ENCODE measurements around the gene ARSA.

ARSA gene

GRCh38 chr22:50587407-50587806 is 40.5 kb downstream of the ARSA start:
- Histone ChIP-seq H3K4me1 (ENCODE audit: control insufficient read depth, insufficient read depth, low read length, poor library complexity, severe bottlenecking) (peaks cover 7% of the 10 kb centered on the region), H3K36me3 (ENCODE audit: control insufficient read depth, insufficient read depth, low read length) (no peaks in the 10 kb centered on the region), H3K27me3 (replicated peaks; ENCODE audit: control insufficient read depth, insufficient read depth, low read length, poor library complexity, severe bottlenecking) (no peaks in the 10 kb centered on the region), H3K27ac (ENCODE audit: insufficient read depth, low read length, poor library complexity, severe bottlenecking) (no peak overlapping the region), H3K4me3 (ENCODE audit: insufficient read depth, low read depth, low read length, poor library complexity, severe bottlenecking) (no peak overlapping the region), H3K9me3 (ENCODE audit: control insufficient read depth, low read length) (no peaks in the 10 kb centered on the region)
- no peak for DNase-seq

GRCh38 chr22:50586416-50586815 is 41.5 kb downstream of the ARSA start:
- no peaks in the 10 kb centered on the region for H3K27me3 ChIP-seq (replicated peaks; ENCODE audit: control insufficient read depth, insufficient read depth, low read length, poor library complexity, severe bottlenecking)
- no peak overlapping the region for H3K27ac ChIP-seq (ENCODE audit: insufficient read depth, low read length, poor library complexity, severe bottlenecking)
- DNase-seq = no peak
- peaks cover 15% of the 10 kb centered on the region for H3K4me1 ChIP-seq (ENCODE audit: control insufficient read depth, insufficient read depth, low read length, poor library complexity, severe bottlenecking)
- no peaks in the 10 kb centered on the region for H3K9me3 ChIP-seq (ENCODE audit: control insufficient read depth, low read length)
- H3K4me3 ChIP-seq (ENCODE audit: insufficient read depth, low read depth, low read length, poor library complexity, severe bottlenecking) = no peak overlapping the region
- H3K36me3 ChIP-seq (ENCODE audit: control insufficient read depth, insufficient read depth, low read length) = no peaks in the 10 kb centered on the region

GRCh38 chr22:50585781-50586180 is 42.2 kb downstream of the ARSA start:
- no peaks in the 10 kb centered on the region for H3K27me3 ChIP-seq (replicated peaks; ENCODE audit: control insufficient read depth, insufficient read depth, low read length, poor library complexity, severe bottlenecking)
- no peak for DNase-seq
- peaks cover 20% of the 10 kb centered on the region for H3K4me1 ChIP-seq (ENCODE audit: control insufficient read depth, insufficient read depth, low read length, poor library complexity, severe bottlenecking)
- H3K4me3 ChIP-seq (ENCODE audit: insufficient read depth, low read depth, low read length, poor library complexity, severe bottlenecking) = no peak overlapping the region
- no peaks in the 10 kb centered on the region for H3K9me3 ChIP-seq (ENCODE audit: control insufficient read depth, low read length)
- no peak overlapping the region for H3K27ac ChIP-seq (ENCODE audit: insufficient read depth, low read length, poor library complexity, severe bottlenecking)
- no peaks in the 10 kb centered on the region for H3K36me3 ChIP-seq (ENCODE audit: control insufficient read depth, insufficient read depth, low read length)

GRCh38 chr22:50585238-50585637 is 42.7 kb downstream of the ARSA start:
- Histone ChIP-seq H3K4me1 (ENCODE audit: control insufficient read depth, insufficient read depth, low read length, poor library complexity, severe bottlenecking) (peaks cover 20% of the 10 kb centered on the region), H3K9me3 (ENCODE audit: control insufficient read depth, low read length) (no peaks in the 10 kb centered on the region), H3K4me3 (ENCODE audit: insufficient read depth, low read depth, low read length, poor library complexity, severe bottlenecking) (no peak overlapping the region), H3K36me3 (ENCODE audit: control insufficient read depth, insufficient read depth, low read length) (peaks cover 2% of the 10 kb centered on the region), H3K27ac (ENCODE audit: insufficient read depth, low read length, poor library complexity, severe bottlenecking) (no peak overlapping the region), H3K27me3 (replicated peaks; ENCODE audit: control insufficient read depth, insufficient read depth, low read length, poor library complexity, severe bottlenecking) (no peaks in the 10 kb centered on the region)
- DNase-seq = no peak

GRCh38 chr22:50584106-50585096 is 43.6 kb downstream of the ARSA start:
- Histone ChIP-seq H3K27me3 (replicated peaks; ENCODE audit: control insufficient read depth, insufficient read depth, low read length, poor library complexity, severe bottlenecking) (no peaks in the 10 kb centered on the region), H3K4me1 (ENCODE audit: control insufficient read depth, insufficient read depth, low read length, poor library complexity, severe bottlenecking) (peaks cover 20% of the 10 kb centered on the region), H3K4me3 (ENCODE audit: insufficient read depth, low read depth, low read length, poor library complexity, severe bottlenecking) (no peak overlapping the region), H3K27ac (ENCODE audit: insufficient read depth, low read length, poor library complexity, severe bottlenecking) (no peak overlapping the region), H3K36me3 (ENCODE audit: control insufficient read depth, insufficient read depth, low read length) (peaks cover 8% of the 10 kb centered on the region), H3K9me3 (ENCODE audit: control insufficient read depth, low read length) (no peaks in the 10 kb centered on the region)
- no peak for DNase-seq

- DNase-seq = no peak
- Histone ChIP-seq H3K27ac (ENCODE audit: insufficient read depth, low read length, poor library complexity, severe bottlenecking) (peak overlapping the region; percentile 90), H3K4me1 (ENCODE audit: control insufficient read depth, insufficient read depth, low read length, poor library complexity, severe bottlenecking) (peaks cover 20% of the 10 kb centered on the region), H3K27me3 (replicated peaks; ENCODE audit: control insufficient read depth, insufficient read depth, low read length, poor library complexity, severe bottlenecking) (no peaks in the 10 kb centered on the region), H3K36me3 (ENCODE audit: control insufficient read depth, insufficient read depth, low read length) (peaks cover 11% of the 10 kb centered on the region), H3K4me3 (ENCODE audit: insufficient read depth, low read depth, low read length, poor library complexity, severe bottlenecking) (peak overlapping the region; percentile 58), H3K9me3 (ENCODE audit: control insufficient read depth, low read length) (no peaks in the 10 kb centered on the region)
Measured at GRCh38 chr22:50583294-50583861, 44.6 kb downstream of the ARSA start.

- Histone ChIP-seq H3K36me3 (ENCODE audit: control insufficient read depth, insufficient read depth, low read length) (peaks cover 11% of the 10 kb centered on the region), H3K9me3 (ENCODE audit: control insufficient read depth, low read length) (no peaks in the 10 kb centered on the region), H3K4me1 (ENCODE audit: control insufficient read depth, insufficient read depth, low read length, poor library complexity, severe bottlenecking) (peaks cover 21% of the 10 kb centered on the region), H3K4me3 (ENCODE audit: insufficient read depth, low read depth, low read length, poor library complexity, severe bottlenecking) (peak within 1 kb of the TSS; percentile 58), H3K27me3 (replicated peaks; ENCODE audit: control insufficient read depth, insufficient read depth, low read length, poor library complexity, severe bottlenecking) (no peaks in the 10 kb centered on the region), H3K27ac (ENCODE audit: insufficient read depth, low read length, poor library complexity, severe bottlenecking) (peak within 1 kb of the TSS; percentile 90)
- peak; percentile 94 to 98 (median 97) for DNase-seq
Measured at GRCh38 chr22:50582493-50583293, 45.3 kb downstream of the ARSA start, which contains the start of gene CHKB. Gene CHKB (minus strand): TSS chr22:50582849. CDS start chr22:50582781, 68 bp downstream.

GRCh38 chr22:50581950-50582492 is 45.9 kb downstream of the ARSA start:
- H3K4me3 ChIP-seq (ENCODE audit: insufficient read depth, low read depth, low read length, poor library complexity, severe bottlenecking) = peak overlapping the region; percentile 58
- DNase-seq = no peak
- peaks cover 11% of the 10 kb centered on the region for H3K36me3 ChIP-seq (ENCODE audit: control insufficient read depth, insufficient read depth, low read length)
- H3K4me1 ChIP-seq (ENCODE audit: control insufficient read depth, insufficient read depth, low read length, poor library complexity, severe bottlenecking) = peaks cover 24% of the 10 kb centered on the region
- no peaks in the 10 kb centered on the region for H3K27me3 ChIP-seq (replicated peaks; ENCODE audit: control insufficient read depth, insufficient read depth, low read length, poor library complexity, severe bottlenecking)
- H3K9me3 ChIP-seq (ENCODE audit: control insufficient read depth, low read length) = no peaks in the 10 kb centered on the region
- H3K27ac ChIP-seq (ENCODE audit: insufficient read depth, low read length, poor library complexity, severe bottlenecking) = peak overlapping the region; percentile 90

- peak overlapping the region; percentile 58 for H3K4me3 ChIP-seq (ENCODE audit: insufficient read depth, low read depth, low read length, poor library complexity, severe bottlenecking)
- no peaks in the 10 kb centered on the region for H3K27me3 ChIP-seq (replicated peaks; ENCODE audit: control insufficient read depth, insufficient read depth, low read length, poor library complexity, severe bottlenecking)
- no peak for DNase-seq
- H3K9me3 ChIP-seq (ENCODE audit: control insufficient read depth, low read length) = no peaks in the 10 kb centered on the region
- H3K4me1 ChIP-seq (ENCODE audit: control insufficient read depth, insufficient read depth, low read length, poor library complexity, severe bottlenecking) = peaks cover 24% of the 10 kb centered on the region
- peaks cover 11% of the 10 kb centered on the region for H3K36me3 ChIP-seq (ENCODE audit: control insufficient read depth, insufficient read depth, low read length)
- peak overlapping the region; percentile 90 for H3K27ac ChIP-seq (ENCODE audit: insufficient read depth, low read length, poor library complexity, severe bottlenecking)
Measured at GRCh38 chr22:50581031-50581949, 46.7 kb downstream of the ARSA start.
